CD14-positive monocyte (primary cell): ENCODE data around the gene CLDN9. TPM values are rescaled to one million over a fixed set of nuclear protein-coding genes. Genes with fewer than 3 reads are reported as not detected.
A peak's percentile ranks its signal among the peaks of the same experiment; 100 is the strongest.

ENCODE experiments used
- DNase-seq, 3 donors: peaks; one replicate each; pipeline ENCODE4 v3.0.0-alpha.2; 2011 to 2022
- H2AFZ ChIP-seq: 2 replicates; pipeline ENCODE4 v1.6.0; 2012; ENCODE audit warnings: mild to moderate bottlenecking, low read depth, low read length, inconsistent platforms; ENCODE audit not compliant: insufficient read depth, poor library complexity, severe bottlenecking
- H3K27ac ChIP-seq, 2 donors: 1 replicate in 1 of 2; 2 replicates in 1 of 2; pipeline ENCODE4 v1.5.1; 2012 to 2013; ENCODE audit warnings: low read length in 2 of 2, control low read depth in 1 of 2, inconsistent platforms in 1 of 2, low read depth in 1 of 2, mild to moderate bottlenecking in 1 of 2
- H3K27me3 ChIP-seq, 2 donors: one replicate each; pipeline versions ENCODE4 v1.6.0 to v1.6.1; 2011 to 2013; ENCODE audit warnings: low read length in 2 of 2; ENCODE audit not compliant: control insufficient read depth in 2 of 2, insufficient read depth in 2 of 2
- H3K36me3 ChIP-seq, 2 donors: replicated peaks in 1 of 2; 1 replicate in 1 of 2; 2 replicates in 1 of 2; pipeline versions ENCODE4 v1.5.1 to v1.6.1; 2012 to 2013; ENCODE audit warnings: low read length in 2 of 2, control low read depth in 1 of 2, inconsistent platforms in 1 of 2, mild to moderate bottlenecking in 1 of 2; ENCODE audit not compliant: insufficient read depth in 2 of 2, control insufficient read depth in 1 of 2
- H3K4me1 ChIP-seq, 2 donors: 1 replicate in 1 of 2; 2 replicates in 1 of 2; pipeline versions ENCODE4 v1.5.1 to v1.6.1; 2012 to 2013; ENCODE audit warnings: low read length in 2 of 2, control low read depth in 1 of 2, inconsistent platforms in 1 of 2, mild to moderate bottlenecking in 1 of 2, moderate library complexity in 1 of 2; ENCODE audit not compliant: insufficient read depth in 2 of 2, control insufficient read depth in 1 of 2
- H3K4me2 ChIP-seq: replicated peaks from 2 replicates; pipeline ENCODE3; 2012; ENCODE audit warnings: low read length, moderate library complexity, mild to moderate bottlenecking; ENCODE audit not compliant: poor library complexity, severe bottlenecking; ENCODE audit errors: extremely low read depth
- H3K4me3 ChIP-seq, 3 experiments: fragments of 200-600 bp in 1 of 3; sonication (generic) in 1 of 3; replicated peaks in 1 of 3; 1 replicate in 2 of 3; 2 replicates in 1 of 3; pipeline ENCODE4 v1.5.1; 2011 to 2013; ENCODE audit warnings: low read length in 3 of 3, mild to moderate bottlenecking in 3 of 3, control low read depth in 2 of 3, low read depth in 2 of 3, inconsistent platforms in 1 of 3, moderate library complexity in 1 of 3
- H3K79me2 ChIP-seq: 2 replicates; pipeline ENCODE4 v1.6.0; 2012; ENCODE audit warnings: mild to moderate bottlenecking, control low read depth, inconsistent platforms, low read length, moderate library complexity; ENCODE audit not compliant: insufficient read depth
- H3K9ac ChIP-seq: 2 replicates; pipeline ENCODE4 v1.6.0; 2017; ENCODE audit warnings: low read length, mild to moderate bottlenecking; ENCODE audit not compliant: insufficient read depth, poor library complexity, severe bottlenecking
- H3K9me3 ChIP-seq, 2 donors: replicated peaks in 1 of 2; 1 replicate in 1 of 2; 2 replicates in 1 of 2; pipeline versions ENCODE4 v1.5.1 to v1.6.1; 2012 to 2013; ENCODE audit warnings: low read length in 2 of 2, control low read depth in 1 of 2; ENCODE audit not compliant: control insufficient read depth in 1 of 2, insufficient read depth in 1 of 2
- H4K20me1 ChIP-seq: 2 replicates; pipeline ENCODE4 v1.6.0; 2012; ENCODE audit warnings: mild to moderate bottlenecking, low read length, control low read depth, moderate library complexity; ENCODE audit not compliant: insufficient read depth
- H3K27ac Mint-ChIP-seq, 7 donors: one replicate each; pipeline ENCODE4 v1.8.0; 2020; ENCODE audit warnings: mild to moderate bottlenecking in 7 of 7, mixed read lengths in 7 of 7, moderate library complexity in 6 of 7, inconsistent platforms in 2 of 7
- H3K27me3 Mint-ChIP-seq, 3 donors: one replicate each; pipeline ENCODE4 v1.8.0; 2021 to 2022; ENCODE audit warnings: low read depth in 3 of 3, mild to moderate bottlenecking in 3 of 3, mixed read lengths in 3 of 3, moderate library complexity in 3 of 3, inconsistent platforms in 1 of 3
- H3K36me3 Mint-ChIP-seq, 2 donors: one replicate each; pipeline ENCODE4 v1.8.0; 2020; ENCODE audit warnings: mixed read lengths in 2 of 2, inconsistent platforms in 1 of 2, mild to moderate bottlenecking in 1 of 2
- H3K4me1 Mint-ChIP-seq: one replicate; pipeline ENCODE4 v1.8.0; 2020; ENCODE audit warnings: mild to moderate bottlenecking, mixed read lengths
- H3K4me3 Mint-ChIP-seq, 2 donors: one replicate each; pipeline ENCODE4 v1.8.0; 2020; ENCODE audit warnings: mild to moderate bottlenecking in 2 of 2, mixed read lengths in 2 of 2, moderate library complexity in 1 of 2
- H3K9me3 Mint-ChIP-seq, 7 donors: one replicate each; pipeline ENCODE4 v1.8.0; 2020 to 2022; ENCODE audit warnings: mixed read lengths in 7 of 7, mild to moderate bottlenecking in 6 of 7, moderate library complexity in 6 of 7, inconsistent platforms in 2 of 7
- WGBS: methylation state at CpG from one replicate; pipeline ENCODE4 v1.1.5; 2013; ENCODE audit warnings: missing lambda C conversion rate; ENCODE audit not compliant: insufficient coverage; 5-methylcytosine and 5-hydroxymethylcytosine counted together
- intact Hi-C, 2 donors: fragments of 100-400 bp; cut with micrococcal nuclease; formaldehyde crosslinking; loops; one replicate each; pipeline versions ENCODE4 v1.15.0 to v1.15.1; 2023
- polyA plus RNA-seq, 3 donors: library from polyadenylated mRNA; depleted of rRNA in 1 of 3; unstranded in 2 of 3; stranded (reverse) in 1 of 3; fragments of 300-500 nt in 2 of 3; fragments of >200 nt in 1 of 3; fragmentation: Illumina TruSeq in 2 of 3; gene quantifications; 1 replicate in 2 of 3; 2 replicates in 1 of 3; pipeline ENCODE4 v1.2.3, GENCODE V29; 2012 to 2021
- TF ChIP-seq, protein P1 (sequence below): fragments of 200-600 bp; IDR thresholded peaks from one replicate; pipeline ENCODE4 v1.8.0; 2022; ENCODE audit warnings: antibody characterized with exemption, mild to moderate bottlenecking

The CLDN9 gene
- polyA plus RNA-seq, 3 donors: 2.1 TPM; not detected in 2

DNA sequence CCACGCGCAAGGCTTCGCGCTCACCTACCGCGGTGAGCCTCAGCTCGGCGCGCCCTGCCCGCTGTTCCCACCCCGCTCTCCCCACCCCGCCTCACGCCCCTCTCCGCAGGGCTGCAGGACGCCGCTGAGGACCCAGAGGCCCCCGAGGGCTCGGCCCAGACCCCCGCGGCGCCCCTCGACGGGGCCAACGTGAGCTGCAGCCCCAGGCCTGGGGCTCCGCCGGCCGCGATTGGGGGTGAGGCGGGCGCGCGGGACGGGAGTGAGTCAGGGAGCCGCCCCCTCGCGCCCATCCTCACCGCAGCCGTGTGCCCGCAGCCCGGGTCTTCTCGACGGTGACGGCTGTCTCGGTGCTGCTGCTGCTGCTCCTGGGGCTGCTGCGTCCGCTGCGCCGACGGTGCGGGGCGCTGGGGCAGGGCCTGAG, 45.5 kb upstream of the CLDN9 start:
- Histone ChIP-seq H3K4me3 (no peak overlapping the region), H3K36me3 (peaks cover 2 to 6% of the 10 kb centered on the region in 2 donors), H3K4me2 (peak overlapping the region; percentile 52), H2AFZ (no peak overlapping the region), H3K9me3 (peaks cover 0 to 8% of the 10 kb centered on the region in 2 donors), H3K27me3 (peaks cover 27 to 60% of the 10 kb centered on the region in 2 donors), H3K79me2 (peaks cover 23% of the 10 kb centered on the region), H3K9ac (no peak overlapping the region), H3K4me1 (peaks cover 58 to 79% of the 10 kb centered on the region in 2 donors), H3K27ac (no peak overlapping the region), H4K20me1 (peaks cover 45% of the 10 kb centered on the region)
- WGBS: 11% methylated on average over 51 of the region's 51 CpGs
- Mint-ChIP-seq H3K9me3 (peaks cover 0 to 22% (median 7%) of the 10 kb centered on the region in 7 donors), H3K36me3 (peaks cover 9% of the 10 kb centered on the region in 2 donors), H3K4me3 (peak overlapping the region in 1 of 2 donors; percentile 67), H3K4me1 (peaks cover 46% of the 10 kb centered on the region), H3K27ac (no peak overlapping the region), H3K27me3 (peaks cover 45 to 65% (median 49%) of the 10 kb centered on the region in 3 donors)
- TF ChIP-seq, protein P1, sequence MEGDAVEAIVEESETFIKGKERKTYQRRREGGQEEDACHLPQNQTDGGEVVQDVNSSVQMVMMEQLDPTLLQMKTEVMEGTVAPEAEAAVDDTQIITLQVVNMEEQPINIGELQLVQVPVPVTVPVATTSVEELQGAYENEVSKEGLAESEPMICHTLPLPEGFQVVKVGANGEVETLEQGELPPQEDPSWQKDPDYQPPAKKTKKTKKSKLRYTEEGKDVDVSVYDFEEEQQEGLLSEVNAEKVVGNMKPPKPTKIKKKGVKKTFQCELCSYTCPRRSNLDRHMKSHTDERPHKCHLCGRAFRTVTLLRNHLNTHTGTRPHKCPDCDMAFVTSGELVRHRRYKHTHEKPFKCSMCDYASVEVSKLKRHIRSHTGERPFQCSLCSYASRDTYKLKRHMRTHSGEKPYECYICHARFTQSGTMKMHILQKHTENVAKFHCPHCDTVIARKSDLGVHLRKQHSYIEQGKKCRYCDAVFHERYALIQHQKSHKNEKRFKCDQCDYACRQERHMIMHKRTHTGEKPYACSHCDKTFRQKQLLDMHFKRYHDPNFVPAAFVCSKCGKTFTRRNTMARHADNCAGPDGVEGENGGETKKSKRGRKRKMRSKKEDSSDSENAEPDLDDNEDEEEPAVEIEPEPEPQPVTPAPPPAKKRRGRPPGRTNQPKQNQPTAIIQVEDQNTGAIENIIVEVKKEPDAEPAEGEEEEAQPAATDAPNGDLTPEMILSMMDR: peak; percentile 13
- DNase-seq: no peak
- intact Hi-C loops: loop anchor here in 1 of 2 donors (5.0 kb wide), 1 partner anchor 55 kb away; the partner anchor contains the start of genes HCFC1R1, THOC6 and TNFRSF12A

GRCh38 chr16:2967721-2968161, 45.0 kb upstream of the CLDN9 start:
- peak overlapping the region; percentile 100 for H3K4me2 ChIP-seq
- peak overlapping the region in 1 of 3 experiments; percentile 95 for H3K4me3 ChIP-seq
- H3K9ac ChIP-seq: no peak overlapping the region
- WGBS: 52% methylated on average over 33 of the region's 33 CpGs
- H3K4me1 ChIP-seq: peaks cover 58 to 78% of the 10 kb centered on the region in 2 donors
- Mint-ChIP-seq H3K9me3 (peaks cover 0 to 22% (median 7%) of the 10 kb centered on the region in 7 donors), H3K27ac (peak overlapping the region in 1 of 7 donors; percentile 60), H3K4me1 (peaks cover 48% of the 10 kb centered on the region), H3K36me3 (peaks cover 14% of the 10 kb centered on the region in 2 donors), H3K27me3 (peaks cover 40 to 60% (median 44%) of the 10 kb centered on the region in 3 donors), H3K4me3 (peak overlapping the region in 1 of 2 donors; percentile 85)
- H4K20me1 ChIP-seq: peaks cover 44% of the 10 kb centered on the region
- peaks cover 22 to 55% of the 10 kb centered on the region in 2 donors for H3K27me3 ChIP-seq
- H3K79me2 ChIP-seq: peaks cover 23% of the 10 kb centered on the region
- H2AFZ ChIP-seq: peak overlapping the region; percentile 91
- no peak overlapping the region for H3K27ac ChIP-seq
- no peak for DNase-seq
- TF ChIP-seq, protein P1: no peak
- H3K9me3 ChIP-seq: peaks cover 0 to 8% of the 10 kb centered on the region in 2 donors
- H3K36me3 ChIP-seq: peaks cover 8 to 11% of the 10 kb centered on the region in 2 donors
- intact Hi-C loops: loop anchor here (2.0 to 5.0 kb wide), 2 partner anchors 15 to 55 kb away; partner anchors contain the start of genes HCFC1R1 (in 1 of the 2), THOC6 (in 1 of the 2) and TNFRSF12A (in 1 of the 2)
